Mammary epithelial cell (primary cell): ENCODE measurements around the gene AGBL5.

Experiments
- EZH2 ChIP-seq: IDR thresholded peaks from 2 replicates; pipeline ENCODE4 v1.6.1; 2012; ENCODE audit warnings: low read length, inconsistent platforms, borderline replicate concordance
- TF ChIP-seq, protein P1 (sequence below), 2 donors: IDR thresholded peaks in 1 of 2; conservative IDR thresholded peaks in 1 of 2; 2 replicates each; pipeline ENCODE4 v1.5.1; 2011 to 2012; ENCODE audit warnings: inconsistent platforms in 2 of 2, low read length in 2 of 2, mild to moderate bottlenecking in 2 of 2, control low read depth in 1 of 2, low read depth in 1 of 2; ENCODE audit not compliant: insufficient read depth in 1 of 2; ENCODE audit errors: extremely low read depth in 1 of 2

DNA sequence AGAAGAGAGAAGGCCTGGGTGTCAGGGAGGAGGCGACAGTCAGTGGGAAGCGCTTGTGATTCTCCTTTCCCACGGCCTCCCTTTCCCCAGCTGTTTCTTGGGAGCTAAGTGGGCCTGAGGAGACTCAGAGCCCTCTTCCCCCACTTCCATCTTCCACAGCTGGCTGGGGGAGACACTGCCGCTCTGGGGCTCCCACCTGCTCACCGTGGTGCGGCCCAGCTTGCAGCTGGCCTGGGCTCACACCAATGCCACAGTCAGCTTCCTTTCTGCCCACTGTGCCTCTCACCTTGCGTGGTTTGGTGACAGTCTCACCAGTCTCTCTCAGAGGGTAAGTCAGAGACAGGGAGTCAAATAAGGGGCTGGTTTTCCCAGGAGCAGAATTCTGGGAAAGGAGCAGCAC, 11.6 kb upstream of the AGBL5 start:
- TF ChIP-seq, protein P1, sequence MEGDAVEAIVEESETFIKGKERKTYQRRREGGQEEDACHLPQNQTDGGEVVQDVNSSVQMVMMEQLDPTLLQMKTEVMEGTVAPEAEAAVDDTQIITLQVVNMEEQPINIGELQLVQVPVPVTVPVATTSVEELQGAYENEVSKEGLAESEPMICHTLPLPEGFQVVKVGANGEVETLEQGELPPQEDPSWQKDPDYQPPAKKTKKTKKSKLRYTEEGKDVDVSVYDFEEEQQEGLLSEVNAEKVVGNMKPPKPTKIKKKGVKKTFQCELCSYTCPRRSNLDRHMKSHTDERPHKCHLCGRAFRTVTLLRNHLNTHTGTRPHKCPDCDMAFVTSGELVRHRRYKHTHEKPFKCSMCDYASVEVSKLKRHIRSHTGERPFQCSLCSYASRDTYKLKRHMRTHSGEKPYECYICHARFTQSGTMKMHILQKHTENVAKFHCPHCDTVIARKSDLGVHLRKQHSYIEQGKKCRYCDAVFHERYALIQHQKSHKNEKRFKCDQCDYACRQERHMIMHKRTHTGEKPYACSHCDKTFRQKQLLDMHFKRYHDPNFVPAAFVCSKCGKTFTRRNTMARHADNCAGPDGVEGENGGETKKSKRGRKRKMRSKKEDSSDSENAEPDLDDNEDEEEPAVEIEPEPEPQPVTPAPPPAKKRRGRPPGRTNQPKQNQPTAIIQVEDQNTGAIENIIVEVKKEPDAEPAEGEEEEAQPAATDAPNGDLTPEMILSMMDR (conservative IDR thresholded peaks at IDR 0.05 in 1 of 2, IDR thresholded peaks at IDR 0.05 in 1 of 2; ENCODE audit: extremely low read depth in 1 of 2, insufficient read depth in 1 of 2, low read depth in 1 of 2, low read length in 2 of 2): no peak
- no peak for TF ChIP-seq EZH2
